B cell (primary cell): ENCODE measurements around the gene CEP44.

Experiments used
- EZH2 ChIP-seq: IDR thresholded peaks from 2 replicates; pipeline ENCODE4 v1.6.1; 2012; ENCODE audit warnings: borderline replicate concordance, low read depth, mild to moderate bottlenecking, moderate library complexity, low read length; ENCODE audit not compliant: insufficient read depth, poor library complexity, severe bottlenecking
- TF ChIP-seq, protein P1 (sequence below): fragments of 200-600 bp; IDR thresholded peaks from one replicate; pipeline ENCODE4 v1.8.0; 2022; ENCODE audit warnings: antibody characterized with exemption, mild to moderate bottlenecking

DNA sequence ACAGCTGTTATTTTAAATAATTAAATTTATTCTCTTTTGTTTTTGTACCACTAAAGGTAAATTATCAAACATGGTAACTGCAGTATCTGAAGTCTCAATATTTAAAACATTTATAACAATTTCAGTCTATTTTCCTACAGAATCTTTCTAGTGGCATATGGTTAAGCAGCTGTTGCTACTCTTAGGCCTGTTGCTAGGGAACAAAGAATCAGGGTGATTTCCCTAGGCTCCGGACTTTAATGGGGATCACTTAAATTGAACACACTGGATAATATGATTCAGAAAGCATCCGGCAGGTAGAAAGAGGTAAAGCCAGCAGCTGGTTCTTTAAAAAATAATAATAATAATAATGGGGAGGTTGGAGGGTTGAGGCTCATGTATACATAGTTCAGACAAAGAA lies 17.8 kb upstream of the CEP44 start:
- TF ChIP-seq, protein P1, sequence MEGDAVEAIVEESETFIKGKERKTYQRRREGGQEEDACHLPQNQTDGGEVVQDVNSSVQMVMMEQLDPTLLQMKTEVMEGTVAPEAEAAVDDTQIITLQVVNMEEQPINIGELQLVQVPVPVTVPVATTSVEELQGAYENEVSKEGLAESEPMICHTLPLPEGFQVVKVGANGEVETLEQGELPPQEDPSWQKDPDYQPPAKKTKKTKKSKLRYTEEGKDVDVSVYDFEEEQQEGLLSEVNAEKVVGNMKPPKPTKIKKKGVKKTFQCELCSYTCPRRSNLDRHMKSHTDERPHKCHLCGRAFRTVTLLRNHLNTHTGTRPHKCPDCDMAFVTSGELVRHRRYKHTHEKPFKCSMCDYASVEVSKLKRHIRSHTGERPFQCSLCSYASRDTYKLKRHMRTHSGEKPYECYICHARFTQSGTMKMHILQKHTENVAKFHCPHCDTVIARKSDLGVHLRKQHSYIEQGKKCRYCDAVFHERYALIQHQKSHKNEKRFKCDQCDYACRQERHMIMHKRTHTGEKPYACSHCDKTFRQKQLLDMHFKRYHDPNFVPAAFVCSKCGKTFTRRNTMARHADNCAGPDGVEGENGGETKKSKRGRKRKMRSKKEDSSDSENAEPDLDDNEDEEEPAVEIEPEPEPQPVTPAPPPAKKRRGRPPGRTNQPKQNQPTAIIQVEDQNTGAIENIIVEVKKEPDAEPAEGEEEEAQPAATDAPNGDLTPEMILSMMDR = no peak
- no peak for TF ChIP-seq EZH2
